GM19438 (cell line): ENCODE data around the gene CDKN2C.

Source experiments
- ATAC-seq: cut with Tn5 transposase; IDR thresholded peaks from one replicate; pipeline ENCODE4 v1.9.1; 2021; ENCODE audit warnings: low read depth; ENCODE audit not compliant: unreplicated experiment

CDKN2C gene

DNA sequence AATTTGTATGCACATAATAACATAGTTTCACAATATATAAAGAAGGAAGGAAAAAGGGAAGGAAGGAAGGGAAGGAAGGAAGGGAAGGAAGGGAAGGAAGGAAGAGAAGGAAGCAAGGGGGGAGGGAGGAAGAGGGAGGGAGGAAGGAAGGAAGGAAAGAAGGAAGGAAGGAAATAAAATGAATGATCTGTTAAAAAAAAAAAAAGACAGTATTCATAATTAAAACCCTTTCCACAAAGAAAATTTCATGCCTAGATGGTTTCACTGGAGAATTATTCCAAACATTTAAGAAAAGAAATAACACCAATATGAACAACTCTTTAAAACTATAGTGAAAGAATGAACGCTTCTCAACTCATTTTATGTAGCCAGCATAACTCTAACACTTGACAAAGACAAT lies 44.8 kb downstream of the CDKN2C start:
- no peak for ATAC-seq

DNA sequence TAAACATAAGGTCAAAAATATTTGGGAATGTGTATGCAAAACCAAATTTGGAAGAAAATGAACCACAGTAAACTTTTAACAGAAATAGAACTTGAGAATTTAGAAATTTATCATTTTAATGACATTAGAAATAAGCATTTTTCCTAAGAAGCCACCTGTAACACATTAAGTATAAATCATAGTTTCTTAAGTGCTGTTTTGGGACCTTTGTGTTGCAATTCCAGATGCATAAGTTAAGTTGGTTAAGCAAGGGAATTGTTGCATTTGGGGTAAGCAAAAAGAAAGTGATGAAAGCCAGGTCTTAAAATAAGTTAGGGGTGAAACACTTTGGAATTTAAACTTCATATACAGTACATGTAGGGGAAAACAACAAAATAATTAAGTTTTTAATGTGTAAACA lies 49.8 kb downstream of the CDKN2C start:
- ATAC-seq: no peak
